T-helper 2 cell treated with Interferon-gamma antibody and Interleukin-4, amounts not matched to agents 100 ng/mL and 5 ng/mL, for 36 hours (primary cell): Measurements from ENCODE around the gene AP5M1. TPM values are rescaled to one million over a fixed set of nuclear protein-coding genes. Genes with fewer than 3 reads are reported as not detected.

Source experiments
- total RNA-seq: library from RNA; stranded (reverse); gene quantifications from 2 replicates; pipeline ENCODE4 v1.2.3, GENCODE V29; 2022

The AP5M1 gene
- total RNA-seq, 1 donor from 2014 or later, result 52.7 TPM

Other genes with a start within 250 kb of the AP5M1 start
- gene EXOC5, start 66 bp upstream of the AP5M1 start, total RNA-seq, result 64.8 and 65.8 TPM in 2 replicates
- gene NAA30, start 121.6 kb downstream of the AP5M1 start, total RNA-seq, result 16.4 and 17.2 TPM in 2 replicates
- gene CCDC198, start 224.9 kb downstream of the AP5M1 start, total RNA-seq, result not detected in 2 replicates